GM10266 (cell line): ENCODE measurements around the gene NSMCE3.

Experiments
- DNase-seq: peaks from one replicate; pipeline ENCODE4 v3.0.0; 2012; ENCODE audit errors: extremely low spot score
- TF ChIP-seq, protein P1 (sequence below): IDR thresholded peaks from 2 replicates; pipeline ENCODE4 v1.5.1; 2012; ENCODE audit warnings: mild to moderate bottlenecking, low read depth; ENCODE audit not compliant: control insufficient read depth, insufficient read depth; ENCODE audit errors: missing control alignments

Gene NSMCE3

DNA sequence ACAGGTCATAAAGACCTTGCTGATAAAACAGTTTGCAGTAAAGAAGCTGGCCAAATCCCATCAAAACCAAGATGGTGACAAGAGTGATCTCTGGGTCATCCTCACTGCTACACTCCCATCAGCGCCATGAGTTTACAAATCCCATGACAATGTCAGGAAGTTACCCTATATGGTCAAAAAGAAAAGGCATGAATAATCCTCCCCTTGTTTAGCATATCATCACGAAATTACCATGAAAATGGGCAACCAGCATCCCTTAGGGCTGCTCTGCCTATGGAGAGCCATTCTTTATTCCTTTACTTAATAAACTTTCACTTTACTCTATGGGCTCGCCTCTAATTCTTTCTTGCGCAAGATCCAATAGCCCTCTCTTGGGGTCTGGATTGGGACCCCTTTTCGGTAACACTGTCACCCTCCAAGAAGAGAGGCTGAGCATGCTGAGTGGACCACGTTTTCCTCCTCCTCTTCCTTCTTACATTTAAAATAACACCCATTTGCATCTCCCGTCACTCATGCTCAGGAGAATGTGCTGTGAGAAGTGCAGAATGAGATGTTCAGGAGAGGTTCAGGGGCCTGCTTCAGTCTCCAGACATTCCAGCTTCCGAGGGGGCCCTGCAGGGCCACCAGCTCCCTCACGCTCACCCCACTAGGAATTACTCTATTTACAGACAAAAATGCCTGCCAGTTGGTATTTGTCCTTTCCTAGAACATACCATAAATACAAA lies 47.3 kb downstream of the NSMCE3 start:
- no peak for DNase-seq
- TF ChIP-seq, protein P1, sequence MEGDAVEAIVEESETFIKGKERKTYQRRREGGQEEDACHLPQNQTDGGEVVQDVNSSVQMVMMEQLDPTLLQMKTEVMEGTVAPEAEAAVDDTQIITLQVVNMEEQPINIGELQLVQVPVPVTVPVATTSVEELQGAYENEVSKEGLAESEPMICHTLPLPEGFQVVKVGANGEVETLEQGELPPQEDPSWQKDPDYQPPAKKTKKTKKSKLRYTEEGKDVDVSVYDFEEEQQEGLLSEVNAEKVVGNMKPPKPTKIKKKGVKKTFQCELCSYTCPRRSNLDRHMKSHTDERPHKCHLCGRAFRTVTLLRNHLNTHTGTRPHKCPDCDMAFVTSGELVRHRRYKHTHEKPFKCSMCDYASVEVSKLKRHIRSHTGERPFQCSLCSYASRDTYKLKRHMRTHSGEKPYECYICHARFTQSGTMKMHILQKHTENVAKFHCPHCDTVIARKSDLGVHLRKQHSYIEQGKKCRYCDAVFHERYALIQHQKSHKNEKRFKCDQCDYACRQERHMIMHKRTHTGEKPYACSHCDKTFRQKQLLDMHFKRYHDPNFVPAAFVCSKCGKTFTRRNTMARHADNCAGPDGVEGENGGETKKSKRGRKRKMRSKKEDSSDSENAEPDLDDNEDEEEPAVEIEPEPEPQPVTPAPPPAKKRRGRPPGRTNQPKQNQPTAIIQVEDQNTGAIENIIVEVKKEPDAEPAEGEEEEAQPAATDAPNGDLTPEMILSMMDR: no peak

GRCh38 chr15:29220852-29221251 lies 48.8 kb downstream of the NSMCE3 start:
- TF ChIP-seq, protein P1: no peak
- no peak for DNase-seq

- no peak for DNase-seq
- TF ChIP-seq, protein P1: no peak
These were observed 52.7 kb downstream of the NSMCE3 start for GRCh38 chr15:29216955-29217354.
